Prostate gland (tissue), 2 donors: ENCODE results near the gene PSAPL1.

Experiments
- POLR2A ChIP-seq: fragments of 450-650 bp; IDR thresholded peaks from one replicate; pipeline ENCODE4 v1.6.1; 2016; ENCODE audit warnings: antibody characterized with exemption, mild to moderate bottlenecking
- POLR2AphosphoS5 ChIP-seq: sonication (generic); formaldehyde crosslinking; IDR thresholded peaks from one replicate; pipeline ENCODE4 v1.6.1; 2017; ENCODE audit warnings: antibody characterized with exemption
- TF ChIP-seq, protein P1 (sequence below), 4 experiments: fragments of 200-600 bp in 2 of 4; fragments of 450-650 bp in 2 of 4; sonication (generic) in 2 of 4; IDR thresholded peaks; 1 replicate in 3 of 4; 2 replicates in 1 of 4; pipeline ENCODE4 v1.5.1; 2016 to 2019; ENCODE audit warnings: antibody characterized with exemption in 4 of 4, mild to moderate bottlenecking in 2 of 4, moderate library complexity in 2 of 4

DNA sequence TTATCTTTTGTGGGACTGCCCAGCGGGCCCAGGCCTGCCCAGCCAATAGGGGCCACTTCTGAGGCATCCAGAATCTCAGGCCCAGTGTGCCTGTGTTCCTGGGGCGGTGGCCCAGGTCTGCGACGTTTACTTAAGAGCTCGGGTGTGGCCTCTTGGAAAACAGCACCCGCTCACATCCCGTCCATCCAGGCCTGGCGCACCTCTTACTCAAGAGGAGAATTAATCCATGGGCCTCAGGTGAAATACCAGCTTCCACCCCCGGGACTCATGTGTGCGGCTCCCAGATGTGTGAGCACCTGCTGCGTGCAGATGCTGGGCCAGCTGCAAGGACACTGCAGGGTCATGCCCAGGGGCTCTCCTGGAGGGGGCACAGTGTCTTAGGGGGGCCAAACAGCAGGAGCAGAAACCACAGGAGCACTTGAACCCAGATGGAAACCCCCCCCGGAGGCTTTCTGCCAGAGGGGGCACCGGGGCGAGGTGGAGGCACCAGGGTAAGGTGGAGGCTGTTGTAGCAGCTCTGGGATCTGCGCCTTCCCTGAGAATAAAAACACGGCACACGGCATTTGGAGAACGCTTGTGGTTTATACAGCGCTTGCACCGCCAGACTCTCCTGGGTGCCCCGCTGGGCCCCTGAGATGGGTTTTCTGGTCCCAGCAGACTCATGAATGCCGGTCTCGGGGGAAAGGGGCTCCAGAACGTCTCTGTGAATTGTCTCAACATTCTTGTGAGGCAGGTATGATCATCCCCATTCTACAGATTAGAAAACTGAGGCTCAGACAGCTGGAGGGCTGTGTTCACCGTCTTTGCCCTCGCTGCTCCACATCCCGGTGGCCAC is 2.8 kb downstream of the PSAPL1 start:
- no peak for TF ChIP-seq POLR2A
- TF ChIP-seq, protein P1, sequence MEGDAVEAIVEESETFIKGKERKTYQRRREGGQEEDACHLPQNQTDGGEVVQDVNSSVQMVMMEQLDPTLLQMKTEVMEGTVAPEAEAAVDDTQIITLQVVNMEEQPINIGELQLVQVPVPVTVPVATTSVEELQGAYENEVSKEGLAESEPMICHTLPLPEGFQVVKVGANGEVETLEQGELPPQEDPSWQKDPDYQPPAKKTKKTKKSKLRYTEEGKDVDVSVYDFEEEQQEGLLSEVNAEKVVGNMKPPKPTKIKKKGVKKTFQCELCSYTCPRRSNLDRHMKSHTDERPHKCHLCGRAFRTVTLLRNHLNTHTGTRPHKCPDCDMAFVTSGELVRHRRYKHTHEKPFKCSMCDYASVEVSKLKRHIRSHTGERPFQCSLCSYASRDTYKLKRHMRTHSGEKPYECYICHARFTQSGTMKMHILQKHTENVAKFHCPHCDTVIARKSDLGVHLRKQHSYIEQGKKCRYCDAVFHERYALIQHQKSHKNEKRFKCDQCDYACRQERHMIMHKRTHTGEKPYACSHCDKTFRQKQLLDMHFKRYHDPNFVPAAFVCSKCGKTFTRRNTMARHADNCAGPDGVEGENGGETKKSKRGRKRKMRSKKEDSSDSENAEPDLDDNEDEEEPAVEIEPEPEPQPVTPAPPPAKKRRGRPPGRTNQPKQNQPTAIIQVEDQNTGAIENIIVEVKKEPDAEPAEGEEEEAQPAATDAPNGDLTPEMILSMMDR (IDR thresholded peaks at IDR 0.05), result no peak
- no peak for TF ChIP-seq POLR2AphosphoS5
